Caco-2 (cell line): ENCODE results near the gene PPP1R12C. TPM values are rescaled to one million over a fixed set of nuclear protein-coding genes. Genes with fewer than 3 reads are reported as not detected.

Experiments used
- BruUV-seq: library from RNA; stranded (reverse); fragments of 400-500 nt; replicated peaks from 2 replicates; lab custom pipeline; 2021; lab: Mats Ljungman, UMichigan
- CTCF ChIA-PET: fragments of 300-600 bp; sonication (Branson Sonifier 250); formaldehyde crosslinking; loops from one replicate; lab custom pipeline; 2022; ENCODE audit warnings: antibody characterized with exemption; lab: Charles Lee
- POLR2A ChIA-PET: fragments of 300-600 bp; sonication (Branson Sonifier 250); formaldehyde crosslinking; loops from one replicate; lab custom pipeline; 2022; ENCODE audit warnings: antibody characterized with exemption; lab: Charles Lee
- DNase-seq, 2 experiments: peaks; one replicate each; pipeline versions ENCODE4 v3.0.0 to v3.0.0-alpha.2; 2020 to 2022
- H3K27me3 ChIP-seq: replicated peaks from 2 replicates; pipeline ENCODE4 v1.6.0; 2011; ENCODE audit warnings: low read length; ENCODE audit not compliant: control insufficient read depth, insufficient read depth
- H3K36me3 ChIP-seq: 2 replicates; pipeline ENCODE4 v1.5.1; 2011; ENCODE audit warnings: low read length; ENCODE audit not compliant: control insufficient read depth, insufficient read depth
- H3K4me1 ChIP-seq: fragments of 250-450 bp; sonication (Bioruptor Pico); 2 replicates; pipeline ENCODE4 v1.5.1; 2020; ENCODE audit warnings: mild to moderate bottlenecking
- H3K4me3 ChIP-seq: 2 replicates; pipeline ENCODE4 v1.5.1; 2011; ENCODE audit warnings: low read depth, mild to moderate bottlenecking, control low read depth, low read length
- H3K9me3 ChIP-seq: fragments of 250-450 bp; sonication (Bioruptor Pico); 2 replicates; pipeline ENCODE4 v1.5.1; 2020; ENCODE audit warnings: mild to moderate bottlenecking, moderate library complexity
- H3K27ac Mint-ChIP-seq: one replicate; pipeline ENCODE4 v1.8.0; 2022; ENCODE audit warnings: mixed read lengths; ENCODE audit not compliant: unreplicated experiment
- H3K27me3 Mint-ChIP-seq: one replicate; pipeline ENCODE4 v1.8.0; 2022; ENCODE audit warnings: mixed read lengths; ENCODE audit not compliant: insufficient read depth, unreplicated experiment
- H3K36me3 Mint-ChIP-seq: one replicate; pipeline ENCODE4 v1.8.0; 2022; ENCODE audit warnings: mild to moderate bottlenecking, mixed read lengths; ENCODE audit not compliant: insufficient read depth, unreplicated experiment
- H3K4me1 Mint-ChIP-seq: one replicate; pipeline ENCODE4 v1.8.0; 2022; ENCODE audit warnings: low read depth, mixed read lengths; ENCODE audit not compliant: unreplicated experiment
- H3K4me3 Mint-ChIP-seq: one replicate; pipeline ENCODE4 v1.8.0; 2022; ENCODE audit warnings: mild to moderate bottlenecking, moderate library complexity, mixed read lengths; ENCODE audit not compliant: unreplicated experiment
- H3K9me3 Mint-ChIP-seq: one replicate; pipeline ENCODE4 v1.8.0; 2022; ENCODE audit warnings: mixed read lengths; ENCODE audit not compliant: unreplicated experiment
- intact Hi-C: fragments of 100-400 bp; cut with micrococcal nuclease; formaldehyde crosslinking; loops from one replicate; pipeline ENCODE4 v1.10.0; 2022; ENCODE audit not compliant: unreplicated experiment
- total RNA-seq: library from RNA; stranded (reverse); gene quantifications from 2 replicates; pipeline ENCODE4 v1.2.3, GENCODE V29; 2022
- TF ChIP-seq, protein P1 (sequence below), 2 experiments: fragments of 200-600 bp in 1 of 2; IDR thresholded peaks; 1 replicate in 1 of 2; 2 replicates in 1 of 2; pipeline versions ENCODE4 v1.5.1 to v1.8.0; 2011 to 2022; ENCODE audit warnings: antibody characterized with exemption in 1 of 2, control low read depth in 1 of 2, inconsistent platforms in 1 of 2, low read depth in 1 of 2, low read length in 1 of 2, mild to moderate bottlenecking in 1 of 2, moderate library complexity in 1 of 2; ENCODE audit not compliant: insufficient read depth in 1 of 2, severe bottlenecking in 1 of 2, unreplicated experiment in 1 of 2

The PPP1R12C gene
- total RNA-seq, 1 experiment from 2014 or later: 104 TPM

DNA sequence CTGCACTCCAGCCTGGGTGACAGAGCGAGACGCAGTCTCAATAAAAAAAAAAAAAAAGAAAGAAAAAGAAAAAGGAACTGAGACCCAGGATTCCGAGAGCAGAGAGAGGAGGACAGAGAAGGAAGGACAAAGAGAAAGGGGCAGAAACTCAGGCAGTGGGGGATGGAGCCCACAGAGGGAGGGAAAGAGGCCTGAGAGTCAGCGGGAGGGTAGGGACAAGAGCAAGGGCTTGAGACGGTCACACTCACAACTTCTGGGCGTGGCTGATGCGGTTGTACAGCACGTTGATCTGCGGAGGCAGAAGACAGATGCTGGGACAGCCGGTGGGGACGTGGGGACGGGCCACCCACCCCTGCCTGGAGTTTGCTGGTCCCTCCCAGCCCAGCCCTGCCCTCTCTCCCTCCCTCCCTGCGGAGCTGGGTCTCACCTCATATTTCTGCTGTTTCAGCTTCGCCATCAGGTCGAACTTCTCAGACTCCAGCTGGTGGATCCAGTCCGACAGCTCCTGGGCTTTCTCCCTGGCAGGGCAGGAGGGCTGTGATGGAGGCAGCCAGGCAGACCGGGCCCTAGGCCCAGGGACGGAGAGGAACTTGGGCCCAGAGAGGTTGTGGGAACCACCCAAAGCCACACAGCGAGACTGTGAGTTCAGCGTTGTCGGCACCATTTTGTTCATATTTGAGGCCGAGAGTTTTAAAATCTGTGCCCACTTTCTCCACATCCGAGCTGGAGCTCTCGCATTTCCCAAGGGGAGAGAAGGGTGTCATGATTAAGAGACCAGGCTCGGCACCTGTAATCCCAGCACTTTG, 16.4 kb upstream of the PPP1R12C start:
- intact Hi-C loops: loop anchor here (2.0 kb wide), 1 partner anchor 45 kb away; no protein-coding TSS in a partner anchor
- Mint-ChIP-seq H3K4me1 (no peaks in the 10 kb centered on the region), H3K9me3 (no peaks in the 10 kb centered on the region), H3K27me3 (no peaks in the 10 kb centered on the region), H3K4me3 (no peak overlapping the region), H3K27ac (peak overlapping the region; percentile 29), H3K36me3 (no peaks in the 10 kb centered on the region)
- POLR2A ChIA-PET: no interaction called here
- H3K4me3 ChIP-seq: no peak overlapping the region
- DNase-seq: peak in 1 of 2 experiments; percentile 19
- H3K36me3 ChIP-seq: no peaks in the 10 kb centered on the region
- CTCF ChIA-PET: interaction anchor here (1.4 kb wide), 1 partner anchor 45 kb away, joined by 16 read pairs; no protein-coding TSS in a partner anchor
- no peaks in the 10 kb centered on the region for H3K27me3 ChIP-seq
- no peaks in the 10 kb centered on the region for H3K9me3 ChIP-seq
- BruUV-seq: no TSS peak
- TF ChIP-seq, protein P1, sequence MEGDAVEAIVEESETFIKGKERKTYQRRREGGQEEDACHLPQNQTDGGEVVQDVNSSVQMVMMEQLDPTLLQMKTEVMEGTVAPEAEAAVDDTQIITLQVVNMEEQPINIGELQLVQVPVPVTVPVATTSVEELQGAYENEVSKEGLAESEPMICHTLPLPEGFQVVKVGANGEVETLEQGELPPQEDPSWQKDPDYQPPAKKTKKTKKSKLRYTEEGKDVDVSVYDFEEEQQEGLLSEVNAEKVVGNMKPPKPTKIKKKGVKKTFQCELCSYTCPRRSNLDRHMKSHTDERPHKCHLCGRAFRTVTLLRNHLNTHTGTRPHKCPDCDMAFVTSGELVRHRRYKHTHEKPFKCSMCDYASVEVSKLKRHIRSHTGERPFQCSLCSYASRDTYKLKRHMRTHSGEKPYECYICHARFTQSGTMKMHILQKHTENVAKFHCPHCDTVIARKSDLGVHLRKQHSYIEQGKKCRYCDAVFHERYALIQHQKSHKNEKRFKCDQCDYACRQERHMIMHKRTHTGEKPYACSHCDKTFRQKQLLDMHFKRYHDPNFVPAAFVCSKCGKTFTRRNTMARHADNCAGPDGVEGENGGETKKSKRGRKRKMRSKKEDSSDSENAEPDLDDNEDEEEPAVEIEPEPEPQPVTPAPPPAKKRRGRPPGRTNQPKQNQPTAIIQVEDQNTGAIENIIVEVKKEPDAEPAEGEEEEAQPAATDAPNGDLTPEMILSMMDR (IDR thresholded peaks at IDR 0.05; ENCODE audit: insufficient read depth in 1 of 2, low read depth in 1 of 2, low read length in 1 of 2, severe bottlenecking in 1 of 2, unreplicated experiment in 1 of 2): no peak
- 0 out of 2 replicates have a peak, but pooled peaks cover 3% of the 10 kb centered on the region for H3K4me1 ChIP-seq

DNA sequence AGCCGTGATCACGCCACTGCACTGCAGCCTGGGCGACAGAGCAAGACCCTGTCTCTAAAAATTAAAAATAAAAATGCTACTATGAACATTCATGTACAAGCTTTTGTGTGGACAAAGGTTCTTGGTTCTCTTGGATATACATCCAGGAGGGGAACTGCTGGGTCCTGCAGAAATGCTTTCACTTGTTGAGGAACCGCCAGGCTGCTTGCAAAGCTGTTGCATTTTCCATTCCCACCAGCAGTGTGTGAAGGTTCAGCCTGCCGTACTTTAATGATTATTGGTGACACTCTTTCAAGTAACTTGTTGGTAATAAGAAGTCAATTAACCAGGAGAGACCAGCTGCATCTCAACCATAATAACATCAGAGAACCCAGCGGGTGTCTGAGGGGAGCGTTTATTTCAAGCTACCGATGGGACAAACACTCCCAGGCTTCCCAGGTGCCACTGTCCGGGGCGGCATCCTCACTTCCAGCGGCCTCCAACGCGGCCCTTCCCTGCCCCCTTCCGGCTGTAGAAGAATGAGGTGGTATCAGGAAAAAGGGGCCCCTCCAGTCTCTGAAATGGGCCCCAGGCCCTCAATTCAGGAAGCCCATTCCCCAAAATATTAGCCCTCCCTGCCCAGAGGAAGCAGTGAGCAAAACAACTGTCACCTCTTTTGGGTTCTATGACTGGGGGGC, 15.2 kb upstream of the PPP1R12C start:
- Mint-ChIP-seq H3K4me1 (no peaks in the 10 kb centered on the region), H3K36me3 (no peaks in the 10 kb centered on the region), H3K27ac (no peak overlapping the region), H3K9me3 (no peaks in the 10 kb centered on the region), H3K4me3 (no peak overlapping the region), H3K27me3 (no peaks in the 10 kb centered on the region)
- intact Hi-C loops: loop anchor here (2.0 kb wide), 1 partner anchor 44 kb away; no protein-coding TSS in a partner anchor
- no TSS peak for BruUV-seq
- peak in 1 of 2 experiments; percentile 38 for DNase-seq
- Histone ChIP-seq H3K36me3 (no peaks in the 10 kb centered on the region), H3K4me1 (0 out of 2 replicates have a peak, but pooled peaks cover 3% of the 10 kb centered on the region), H3K27me3 (no peaks in the 10 kb centered on the region), H3K9me3 (no peaks in the 10 kb centered on the region), H3K4me3 (no peak overlapping the region)
- TF ChIP-seq, protein P1 (IDR thresholded peaks at IDR 0.05; ENCODE audit: insufficient read depth in 1 of 2, low read depth in 1 of 2, low read length in 1 of 2, severe bottlenecking in 1 of 2, unreplicated experiment in 1 of 2): peak; percentile 38 to 41
- ChIA-PET POLR2A (interaction anchor here (0.6 kb wide), 1 partner anchor 252 kb away, joined by 3 read pairs; no protein-coding TSS in a partner anchor), CTCF (interaction anchor here (0.7 to 1.6 kb wide), 7 partner anchors 11 to 251 kb away, joined by 3 to 16 read pairs (median 3); partner anchors contain the start of gene RDH13)

DNA sequence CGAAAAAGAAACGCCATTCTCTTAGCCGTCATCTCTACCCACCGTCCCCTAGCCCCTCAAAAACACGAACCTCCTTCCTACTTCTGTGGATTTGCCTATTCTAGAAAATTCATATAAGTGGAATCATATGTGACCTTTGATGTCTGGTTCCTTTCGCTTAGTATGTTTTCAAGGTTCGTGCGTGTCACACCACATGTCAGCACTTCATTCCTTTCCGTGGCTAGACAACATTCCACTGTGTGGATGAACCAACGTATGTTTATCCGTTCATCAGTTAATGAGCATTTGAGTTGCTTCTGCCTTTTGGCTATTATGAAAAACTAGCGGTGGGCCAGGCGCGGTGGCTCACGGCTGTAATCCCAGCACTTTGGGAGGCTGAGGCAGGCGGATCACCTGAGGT, 14.0 kb upstream of the PPP1R12C start:
- Mint-ChIP-seq H3K27me3 (no peaks in the 10 kb centered on the region), H3K4me1 (no peaks in the 10 kb centered on the region), H3K9me3 (no peaks in the 10 kb centered on the region), H3K27ac (no peak overlapping the region), H3K4me3 (no peak overlapping the region), H3K36me3 (no peaks in the 10 kb centered on the region)
- H3K4me3 ChIP-seq: no peak overlapping the region
- DNase-seq: no peak
- no peaks in the 10 kb centered on the region for H3K9me3 ChIP-seq
- H3K36me3 ChIP-seq: no peaks in the 10 kb centered on the region
- POLR2A ChIA-PET: no interaction called here
- 0 out of 2 replicates have a peak, but pooled peaks cover 3% of the 10 kb centered on the region for H3K4me1 ChIP-seq
- CTCF ChIA-PET: interaction anchor here (1.6 kb wide), 1 partner anchor 250 kb away, joined by 3 read pairs; no protein-coding TSS in a partner anchor
- no peaks in the 10 kb centered on the region for H3K27me3 ChIP-seq
- no TSS peak for BruUV-seq
- intact Hi-C loops: no loop called here
- TF ChIP-seq, protein P1 (IDR thresholded peaks at IDR 0.05; ENCODE audit: insufficient read depth in 1 of 2, low read depth in 1 of 2, low read length in 1 of 2, severe bottlenecking in 1 of 2, unreplicated experiment in 1 of 2): no peak
